H1 (cell line): Measurements from ENCODE around the gene GPR156. TPM values are rescaled to one million over a fixed set of nuclear protein-coding genes. Genes with fewer than 3 reads are reported as not detected.

Experiments used
- CTCF ChIA-PET: fragments of 300-600 bp; sonication (Branson Sonifier 250); formaldehyde crosslinking; loops from one replicate; lab custom pipeline; 2021; ENCODE audit not compliant: partially characterized antibody; lab: Charles Lee
- POLR2A ChIA-PET: fragments of 300-600 bp; sonication (Branson Sonifier 250); formaldehyde crosslinking; loops from one replicate; lab custom pipeline; 2021; ENCODE audit warnings: inconsistent platforms; ENCODE audit not compliant: partially characterized antibody; lab: Charles Lee
- DNase-seq, 2 experiments: peaks; one replicate each; pipeline versions ENCODE4 v3.0.0 to v3.0.0-alpha.2; 2010 to 2022; ENCODE audit warnings: low spot score in 2 of 2, low read depth in 1 of 2, mixed read lengths in 1 of 2
- FAIRE-seq: peaks from 2 replicates; lab custom pipeline; 2011; peaks lifted over from hg19 to GRCh38; lab: Jason Lieb, UNC
- H2AFZ ChIP-seq: 2 replicates; pipeline ENCODE4 v1.8.1; 2012; ENCODE audit warnings: low read length, inconsistent platforms
- H2AK5ac ChIP-seq: 2 replicates; pipeline ENCODE4 v1.6.1; 2013; ENCODE audit warnings: low read depth, low read length
- H2BK120ac ChIP-seq: replicated peaks from 2 replicates; pipeline ENCODE3; 2013; ENCODE audit warnings: low read depth, low read length, inconsistent platforms
- H2BK12ac ChIP-seq: 2 replicates; pipeline ENCODE4 v1.6.1; 2013; ENCODE audit warnings: low read depth, low read length
- H2BK15ac ChIP-seq: 2 replicates; pipeline ENCODE4 v1.6.1; 2013; ENCODE audit warnings: low read length
- H2BK20ac ChIP-seq: 2 replicates; pipeline ENCODE4 v1.6.1; 2013; ENCODE audit warnings: low read length
- H2BK5ac ChIP-seq: 2 replicates; pipeline ENCODE4 v1.6.1; 2013; ENCODE audit warnings: low read depth, low read length
- H3K14ac ChIP-seq: 2 replicates; pipeline ENCODE4 v1.6.1; 2013; ENCODE audit warnings: inconsistent platforms; ENCODE audit not compliant: insufficient read length
- H3K18ac ChIP-seq: 2 replicates; pipeline ENCODE4 v1.6.1; 2013; ENCODE audit warnings: low read length; ENCODE audit errors: extremely low read depth
- H3K23ac ChIP-seq: 2 replicates; pipeline ENCODE4 v1.6.1; 2013; ENCODE audit warnings: inconsistent platforms; ENCODE audit not compliant: insufficient read length
- H3K23me2 ChIP-seq: 2 replicates; pipeline ENCODE4 v1.6.1; 2013; ENCODE audit warnings: low read depth, low read length
- H3K27ac ChIP-seq: 2 replicates; pipeline ENCODE4 v1.6.1; 2011; ENCODE audit warnings: low read depth, low read length, inconsistent platforms
- H3K27me3 ChIP-seq, 4 experiments: replicated peaks in 1 of 4; 1 replicate in 1 of 4; 2 replicates in 3 of 4; pipeline versions ENCODE4 v1.6.1 to v1.8.1; 2011 to 2013; ENCODE audit warnings: low read length in 3 of 4, mild to moderate bottlenecking in 3 of 4, inconsistent platforms in 2 of 4, mixed read lengths in 2 of 4, moderate library complexity in 1 of 4; ENCODE audit not compliant: control insufficient read depth in 3 of 4, insufficient read depth in 3 of 4; ENCODE audit errors: extremely low read depth in 1 of 4
- H3K36me3 ChIP-seq, 4 experiments: 2 replicates each; pipeline versions ENCODE4 v1.6.1 to v1.8.1; 2011 to 2013; ENCODE audit warnings: mild to moderate bottlenecking in 4 of 4, low read length in 3 of 4, moderate library complexity in 2 of 4, control low read depth in 1 of 4, inconsistent platforms in 1 of 4; ENCODE audit not compliant: insufficient read depth in 4 of 4, control insufficient read depth in 2 of 4
- H3K4ac ChIP-seq: replicated peaks from 2 replicates; pipeline ENCODE3; 2013; ENCODE audit warnings: low read length, low read depth, mixed read lengths, inconsistent platforms; ENCODE audit not compliant: insufficient read length
- H3K4me1 ChIP-seq, 4 experiments: replicated peaks in 1 of 4; 1 replicate in 1 of 4; 2 replicates in 3 of 4; pipeline versions ENCODE4 v1.6.1 to v1.8.1; 2011 to 2013; ENCODE audit warnings: low read length in 3 of 4, inconsistent platforms in 2 of 4, mixed read lengths in 1 of 4; ENCODE audit not compliant: insufficient read depth in 4 of 4, control insufficient read depth in 3 of 4
- H3K4me2 ChIP-seq, 2 experiments: 2 replicates each; pipeline versions ENCODE4 v1.6.1 to v1.8.1; 2011 to 2013; ENCODE audit warnings: low read depth in 2 of 2, low read length in 2 of 2, control low read depth in 1 of 2, inconsistent platforms in 1 of 2, mild to moderate bottlenecking in 1 of 2; ENCODE audit not compliant: insufficient read depth in 1 of 2
- H3K4me3 ChIP-seq, 4 experiments: fragments of 200-600, 300-600 bp in 1 of 4; sonication (generic), shearing (Covaris generic), sonication (Bioruptor Twin) in 1 of 4; 2 replicates each; pipeline versions ENCODE4 v1.5.1 to v1.8.1; 2011 to 2016; ENCODE audit warnings: low read length in 4 of 4, low read depth in 3 of 4, control low read depth in 2 of 4, inconsistent platforms in 2 of 4, mild to moderate bottlenecking in 2 of 4, mixed read lengths in 1 of 4, moderate library complexity in 1 of 4; ENCODE audit not compliant: insufficient read depth in 2 of 4; ENCODE audit errors: extremely low read depth in 1 of 4
- H3K56ac ChIP-seq: replicated peaks from 2 replicates; pipeline ENCODE3; 2013; ENCODE audit warnings: low read depth, mild to moderate bottlenecking, mixed read lengths, low read length, inconsistent platforms; ENCODE audit not compliant: insufficient read length
- H3K79me1 ChIP-seq: 2 replicates; pipeline ENCODE4 v1.6.1; 2013; ENCODE audit warnings: low read depth, low read length, control low read depth
- H3K79me2 ChIP-seq, 2 experiments: 2 replicates each; pipeline versions ENCODE4 v1.6.1 to v1.8.1; 2012 to 2013; ENCODE audit warnings: low read length in 2 of 2, mild to moderate bottlenecking in 2 of 2, inconsistent platforms in 1 of 2; ENCODE audit not compliant: insufficient read depth in 2 of 2, control insufficient read depth in 1 of 2
- H3K9ac ChIP-seq, 4 experiments: replicated peaks in 1 of 4; 1 replicate in 1 of 4; 2 replicates in 3 of 4; pipeline versions ENCODE4 v1.6.1 to v1.8.1; 2011 to 2013; ENCODE audit warnings: low read depth in 3 of 4, low read length in 3 of 4, control low read depth in 2 of 4, mild to moderate bottlenecking in 2 of 4, moderate library complexity in 2 of 4, inconsistent platforms in 1 of 4; ENCODE audit errors: extremely low read depth in 1 of 4
- H3K9me3 ChIP-seq, 2 experiments: 2 replicates each; pipeline versions ENCODE4 v1.6.1 to v1.8.1; 2012 to 2013; ENCODE audit warnings: mild to moderate bottlenecking in 2 of 2, moderate library complexity in 2 of 2, control low read depth in 1 of 2, inconsistent platforms in 1 of 2, low read depth in 1 of 2, low read length in 1 of 2, mixed read lengths in 1 of 2; ENCODE audit not compliant: insufficient read depth in 2 of 2
- H4K20me1 ChIP-seq, 2 experiments: replicated peaks in 1 of 2; 2 replicates each; pipeline versions ENCODE3 to v1.8.1; 2011 to 2013; ENCODE audit warnings: inconsistent platforms in 2 of 2, low read length in 2 of 2, mild to moderate bottlenecking in 1 of 2; ENCODE audit not compliant: insufficient read depth in 2 of 2, control insufficient read depth in 1 of 2
- H4K5ac ChIP-seq: 2 replicates; pipeline ENCODE4 v1.6.1; 2013; ENCODE audit warnings: low read length, low read depth, mixed read lengths, inconsistent platforms; ENCODE audit not compliant: insufficient read length
- H4K8ac ChIP-seq: 2 replicates; pipeline ENCODE4 v1.8.0; 2013; ENCODE audit warnings: mild to moderate bottlenecking, moderate library complexity, low read length, inconsistent platforms; ENCODE audit not compliant: insufficient read depth; ENCODE audit errors: extremely low read depth
- H4K91ac ChIP-seq: replicated peaks from 2 replicates; pipeline ENCODE3; 2013; ENCODE audit warnings: low read length, mixed read lengths, inconsistent platforms; ENCODE audit not compliant: insufficient read length
- GTF2F1 ChIP-seq: IDR thresholded peaks from 2 replicates; pipeline ENCODE4 v1.6.1; 2012; ENCODE audit warnings: low read depth, low read length, improper control_type of control experiment, borderline replicate concordance
- JUN ChIP-seq: IDR thresholded peaks from 2 replicates; pipeline ENCODE4 v1.6.1; 2011; ENCODE audit warnings: low read depth, mild to moderate bottlenecking, improper control_type of control experiment, low read length
- PHF8 ChIP-seq: fragments of 200-600 bp; sonication (generic); conservative IDR thresholded peaks from 2 replicates; pipeline ENCODE4 v1.7.1; 2012; ENCODE audit warnings: low read depth, mild to moderate bottlenecking, inconsistent platforms, low read length, moderate library complexity
- SIN3A ChIP-seq, 2 experiments: IDR thresholded peaks in 1 of 2; conservative IDR thresholded peaks in 1 of 2; 2 replicates each; pipeline ENCODE4 v1.6.1; 2011 to 2012; ENCODE audit warnings: low read length in 2 of 2, improper control_type of control experiment in 1 of 2, low read depth in 1 of 2, mild to moderate bottlenecking in 1 of 2
- polyA plus RNA-seq, 7 experiments: library from polyadenylated mRNA; depleted of rRNA in 3 of 7; stranded (reverse) in 5 of 7; unstranded in 2 of 7; fragments of >200 nt in 5 of 7; fragments of 200-250 nt in 2 of 7; gene quantifications; 1 replicate in 5 of 7; 2 replicates in 1 of 7; 4 replicates in 1 of 7; pipeline versions ENCODE4 v1.2.1 to v1.2.3, GENCODE V29; 2011 to 2013; ENCODE audit warnings: missing spikeins in 2 of 7, mixed read lengths in 2 of 7
- total RNA-seq: library from RNA; stranded (reverse); fragmentation: NEBNext Ultra II Directional; extraction: Animal tissue kit (Norgen Biotek cat#: 25700); gene quantifications from 2 replicates; pipeline ENCODE4 v1.2.1, GENCODE V29; 2021

GPR156 gene
- total and polyA plus RNA-seq, 2 of the 8 experiments (the other 6 are each of a cell fraction or from before 2014, with no cell fraction given): 1.6 to 1.8 TPM

DNA sequence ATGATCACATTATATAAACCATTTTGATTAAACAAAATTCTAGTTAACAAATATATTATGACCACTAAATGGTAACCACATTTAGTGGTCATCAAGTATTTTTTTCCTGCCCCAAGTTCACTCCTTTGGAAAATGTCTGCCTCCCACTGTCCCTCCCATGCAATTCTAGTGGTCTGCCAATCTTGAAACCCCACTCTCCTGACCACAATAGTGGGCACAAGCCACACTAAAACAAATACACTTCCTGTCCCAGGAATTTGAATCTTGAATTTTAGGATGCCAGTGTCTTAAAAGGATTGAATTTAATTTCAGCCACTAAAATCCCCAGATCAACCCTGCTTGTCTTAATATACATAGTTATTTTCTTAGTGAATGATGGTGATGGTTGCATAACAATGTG, 14.0 kb upstream of the GPR156 start:
- no peaks in the 10 kb centered on the region for H3K79me1 ChIP-seq
- no peak overlapping the region for H2AK5ac ChIP-seq
- H3K4me3 ChIP-seq: no peak overlapping the region
- no peak overlapping the region for H3K56ac ChIP-seq
- no peak overlapping the region for H2AFZ ChIP-seq
- DNase-seq: no peak
- no peak overlapping the region for H4K91ac ChIP-seq
- no peak for TF ChIP-seq SIN3A (conservative IDR thresholded peaks at IDR 0.05 in 1 of 2, IDR thresholded peaks at IDR 0.05 in 1 of 2; ENCODE audit: low read depth in 1 of 2, low read length in 2 of 2)
- no peak for TF ChIP-seq GTF2F1
- TF ChIP-seq PHF8: no peak
- no peak for TF ChIP-seq JUN
- H4K5ac ChIP-seq: no peak overlapping the region
- H2BK12ac ChIP-seq: no peak overlapping the region
- no peak overlapping the region for H3K14ac ChIP-seq
- H2BK20ac ChIP-seq: no peak overlapping the region
- ChIA-PET POLR2A (no interaction called here), CTCF (interaction anchor here (0.9 kb wide), 1 partner anchor 90 kb away, joined by 3 read pairs; no protein-coding TSS in a partner anchor)
- H2BK15ac ChIP-seq: no peak overlapping the region
- no peak overlapping the region for H3K4ac ChIP-seq
- no peaks in the 10 kb centered on the region; the same call in 1 of the 2 replicates for H3K23me2 ChIP-seq
- no peaks in the 10 kb centered on the region for H4K20me1 ChIP-seq
- H3K79me2 ChIP-seq: no peaks in the 10 kb centered on the region
- H2BK120ac ChIP-seq: no peak overlapping the region
- H3K4me1 ChIP-seq: peaks cover 0 to 3% (median 0%) of the 10 kb centered on the region in 4 experiments; a peak in 1 of 7 replicates
- peaks cover 0 to 1% (median 0%) of the 10 kb centered on the region in 4 experiments; a peak in 1 of 7 replicates for H3K27me3 ChIP-seq
- H3K36me3 ChIP-seq: no peaks in the 10 kb centered on the region
- no peaks in the 10 kb centered on the region for H3K9me3 ChIP-seq
- H3K4me2 ChIP-seq: no peak overlapping the region
- H3K23ac ChIP-seq: no peak overlapping the region
- no peak overlapping the region for H4K8ac ChIP-seq
- H3K9ac ChIP-seq: no peak overlapping the region
- no peak overlapping the region for H2BK5ac ChIP-seq
- H3K27ac ChIP-seq: no peak overlapping the region
- no peak for FAIRE-seq
- no peak overlapping the region for H3K18ac ChIP-seq
